ENCODE data around the gene DOCK2.

DOCK2 gene

DNA sequence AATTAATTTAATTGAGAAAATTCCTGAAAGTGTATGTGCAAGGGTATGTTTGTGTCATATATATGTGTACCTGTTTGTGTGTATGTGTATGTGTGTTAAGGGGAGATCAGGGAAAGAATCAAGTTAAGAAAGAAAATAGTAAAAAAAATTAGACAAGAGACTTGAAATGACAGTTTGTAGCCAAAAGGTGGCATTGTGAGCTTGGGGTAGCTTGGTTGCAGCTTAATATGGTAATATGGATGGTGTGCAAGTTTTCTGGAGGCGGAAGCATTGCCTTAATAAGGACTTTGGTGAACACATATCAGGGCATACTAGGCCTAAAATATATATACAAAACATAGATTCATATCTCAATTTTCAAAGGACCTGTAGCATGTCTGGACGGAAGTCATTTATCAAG is 213.3 kb downstream of the DOCK2 start:
- H3K4me3 ChIP-seq (replicated peaks; ENCODE audit: low read depth, low read length), result no peak overlapping the region
- TF ChIP-seq CTCF (IDR thresholded peaks at IDR 0.05; ENCODE audit: low read depth, low read length, missing control alignments), result peak; percentile 23

DNA sequence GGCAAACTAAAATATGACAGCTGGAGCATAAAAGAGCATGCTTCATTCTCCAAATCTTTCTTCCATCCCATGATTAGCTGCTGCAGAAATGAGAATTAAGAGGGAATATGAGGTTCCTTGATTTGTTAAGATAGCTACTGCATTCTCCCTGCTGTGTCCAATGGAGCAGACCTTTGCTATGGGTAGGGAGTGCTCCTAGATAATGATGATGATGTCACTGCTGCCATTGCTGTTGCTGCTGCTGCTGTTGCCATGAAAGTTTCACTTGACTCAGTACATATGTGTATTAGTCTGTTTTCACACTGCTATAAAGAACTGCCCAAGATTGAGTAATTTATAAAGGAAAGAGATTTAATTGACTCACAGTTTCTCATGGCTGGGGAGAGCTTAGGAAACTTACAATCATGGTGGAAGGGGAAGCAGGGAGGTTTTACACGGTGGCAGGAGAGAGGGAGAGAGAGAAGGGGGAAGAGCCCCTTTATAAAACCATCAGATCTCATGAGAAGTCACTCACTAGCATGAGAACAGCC is 214.3 kb downstream of the DOCK2 start:
- no peak for TF ChIP-seq CTCF (IDR thresholded peaks at IDR 0.05; ENCODE audit: low read depth, low read length, missing control alignments)
- no peak for DNase-seq (ENCODE audit: extremely low read depth, low read depth)

More for the DNA sequence above, 213.3 kb downstream of the DOCK2 start:
- no peak for DNase-seq (ENCODE audit: extremely low read depth, low read depth)

GRCh38 chr5:169856571-169856970 is 219.5 kb downstream of the DOCK2 start:
- peak; percentile 76 for DNase-seq (ENCODE audit: extremely low read depth, low read depth)
- no peak for TF ChIP-seq CTCF (IDR thresholded peaks at IDR 0.05; ENCODE audit: low read depth, low read length, missing control alignments)
- no peak overlapping the region for H3K4me3 ChIP-seq (replicated peaks; ENCODE audit: low read depth, low read length)

More for the DNA sequence above, 214.3 kb downstream of the DOCK2 start:
- H3K4me3 ChIP-seq (replicated peaks; ENCODE audit: low read depth, low read length), result no peak overlapping the region

- no peak for TF ChIP-seq CTCF (IDR thresholded peaks at IDR 0.05; ENCODE audit: low read depth, low read length, missing control alignments)
- DNase-seq (ENCODE audit: extremely low read depth, low read depth), result no peak
- no peak overlapping the region for H3K4me3 ChIP-seq (replicated peaks; ENCODE audit: low read depth, low read length)
Measured at GRCh38 chr5:169860585-169860984, 223.5 kb downstream of the DOCK2 start.

- DNase-seq (ENCODE audit: extremely low read depth, low read depth), result no peak
- TF ChIP-seq CTCF (IDR thresholded peaks at IDR 0.05; ENCODE audit: low read depth, low read length, missing control alignments), result no peak
- no peak overlapping the region for H3K4me3 ChIP-seq (replicated peaks; ENCODE audit: low read depth, low read length)
Measured at GRCh38 chr5:169861433-169861832, 224.4 kb downstream of the DOCK2 start.

DNA sequence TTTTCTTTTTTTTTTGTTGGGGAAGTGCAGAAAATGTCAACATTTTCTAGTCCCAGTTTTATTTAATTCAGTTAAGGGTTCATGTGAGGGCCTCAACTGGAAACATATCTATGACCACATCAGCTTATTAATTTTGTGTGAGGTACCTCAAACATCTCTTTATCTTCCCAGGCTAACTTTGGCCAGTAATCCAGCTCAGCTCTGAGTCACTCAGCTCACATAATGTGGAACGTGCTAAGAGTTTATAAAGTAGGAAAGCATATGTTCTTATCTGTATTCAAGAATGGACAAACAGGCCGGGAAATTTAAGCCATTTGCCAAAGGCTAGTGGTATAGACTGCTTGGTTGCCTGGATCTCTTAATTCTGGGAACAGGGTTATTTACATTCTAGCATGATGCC is 224.9 kb downstream of the DOCK2 start:
- H3K4me3 ChIP-seq (replicated peaks; ENCODE audit: low read depth, low read length), result no peak overlapping the region
- no peak for TF ChIP-seq CTCF (IDR thresholded peaks at IDR 0.05; ENCODE audit: low read depth, low read length, missing control alignments)
- no peak for DNase-seq (ENCODE audit: extremely low read depth, low read depth)

DNA sequence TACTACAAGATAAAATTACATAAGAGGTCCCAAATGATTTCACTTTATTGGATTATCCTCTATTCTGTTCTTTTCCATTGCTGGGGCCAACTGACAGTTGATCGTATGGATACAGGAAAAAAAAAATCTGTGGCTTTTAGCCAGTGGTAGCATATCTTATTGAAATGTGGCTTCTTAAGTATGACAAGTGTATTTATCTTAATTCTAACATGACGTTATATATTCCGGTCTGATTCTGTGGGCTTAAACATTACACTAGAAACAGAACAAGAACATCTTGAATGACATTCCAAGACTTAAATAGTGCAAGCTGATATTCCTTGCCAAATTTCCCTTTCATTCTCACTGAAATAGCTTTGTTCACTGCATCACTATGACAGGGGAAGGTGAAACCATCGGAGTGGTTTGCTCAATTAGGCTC is 225.3 kb downstream of the DOCK2 start:
- no peak for TF ChIP-seq CTCF (IDR thresholded peaks at IDR 0.05; ENCODE audit: low read depth, low read length, missing control alignments)
- DNase-seq (ENCODE audit: extremely low read depth, low read depth), result no peak

More for the DNA sequence above, 225.3 kb downstream of the DOCK2 start:
- H3K4me3 ChIP-seq (replicated peaks; ENCODE audit: low read depth, low read length), result no peak overlapping the region

Measured in HFF-Myc (cell line).